H7 (cell line): ENCODE results near the gene STX8. TPM values are rescaled to one million over a fixed set of nuclear protein-coding genes. Genes with fewer than 3 reads are reported as not detected.
"Not testable (repeated sequence)": the region's sequence is repeated elsewhere in the genome, so short reads cannot be mapped to it uniquely, and the experiment has no call there.

Experiments used
- DNase-seq: peaks from one replicate; pipeline ENCODE4 v3.0.0; 2012
- H3K27me3 ChIP-seq: 2 replicates; pipeline ENCODE4 v1.6.0; 2011; ENCODE audit warnings: mild to moderate bottlenecking, low read length; ENCODE audit not compliant: control insufficient read depth, insufficient read depth
- H3K36me3 ChIP-seq: replicated peaks from 2 replicates; pipeline ENCODE4 v1.5.1; 2011; ENCODE audit warnings: low read length; ENCODE audit not compliant: control insufficient read depth, insufficient read depth
- H3K4me3 ChIP-seq: 2 replicates; pipeline ENCODE4 v1.5.1; 2011; ENCODE audit warnings: low read depth, mild to moderate bottlenecking, control low read depth, low read length, moderate library complexity; ENCODE audit not compliant: insufficient read depth
- total RNA-seq: library from RNA; depleted of rRNA; stranded (reverse); fragments of >200 nt; shearing (Covaris generic); gene quantifications from 2 replicates; pipeline ENCODE4 v1.2.3, GENCODE V29; 2014

STX8 gene
- total RNA-seq, 1 experiment from 2014 or later: 51.8 TPM

GRCh38 chr17:9571201-9571600 lies 4.4 kb downstream of the STX8 start:
- H3K4me3 ChIP-seq: no peak overlapping the region
- DNase-seq: no peak
- no peaks in the 10 kb centered on the region for H3K27me3 ChIP-seq
- no peaks in the 10 kb centered on the region for H3K36me3 ChIP-seq

GRCh38 chr17:9568957-9569588 lies 6.5 kb downstream of the STX8 start:
- Histone ChIP-seq H3K36me3 (no peaks in the 10 kb centered on the region), H3K27me3 (no peaks in the 10 kb centered on the region), H3K4me3 (no peak overlapping the region)
- no peak for DNase-seq

- DNase-seq: no peak
Observed at GRCh38 chr17:9568004-9568403, 7.6 kb downstream of the STX8 start.

GRCh38 chr17:9566739-9567138 lies 8.9 kb downstream of the STX8 start:
- H3K27me3 ChIP-seq, H3K36me3 ChIP-seq, H3K4me3 ChIP-seq, DNase-seq: not testable (repeated sequence)

More at GRCh38 chr17:9568004-9568403, 7.6 kb downstream of the STX8 start:
- no peaks in the 10 kb centered on the region for H3K27me3 ChIP-seq
- H3K4me3 ChIP-seq: no peak overlapping the region
- H3K36me3 ChIP-seq: no peaks in the 10 kb centered on the region

GRCh38 chr17:9566067-9566466 lies 9.6 kb downstream of the STX8 start:
- Histone ChIP-seq H3K36me3 (no peaks in the 10 kb centered on the region), H3K27me3 (no peaks in the 10 kb centered on the region), H3K4me3 (no peak overlapping the region)
- DNase-seq: no peak

DNA sequence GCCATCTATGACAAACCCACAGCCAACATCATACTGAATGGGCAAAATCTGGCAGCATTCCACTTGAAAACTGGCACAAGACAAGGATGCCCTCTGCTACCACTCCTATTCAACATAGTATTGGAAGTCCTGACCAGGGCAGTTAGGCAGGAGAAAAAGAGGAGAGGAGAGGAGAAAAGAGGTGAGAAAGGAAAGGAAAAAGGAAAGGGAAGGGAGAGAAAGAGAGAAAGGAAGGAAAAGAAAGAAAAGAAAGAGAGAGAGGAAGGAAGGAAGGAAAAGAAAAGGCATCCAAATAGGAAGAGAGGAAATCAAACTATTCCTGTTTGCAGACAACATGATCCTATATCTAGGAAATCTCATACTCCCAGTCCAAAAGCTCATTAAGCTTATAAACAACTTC lies 11.5 kb downstream of the STX8 start:
- no peak for DNase-seq
- no peaks in the 10 kb centered on the region for H3K36me3 ChIP-seq
- H3K27me3 ChIP-seq: no peaks in the 10 kb centered on the region
- no peak overlapping the region for H3K4me3 ChIP-seq

GRCh38 chr17:9557857-9558256 lies 17.8 kb downstream of the STX8 start:
- no peak for DNase-seq
- no peak overlapping the region for H3K4me3 ChIP-seq
- H3K27me3 ChIP-seq: no peaks in the 10 kb centered on the region
- H3K36me3 ChIP-seq: no peaks in the 10 kb centered on the region

DNA sequence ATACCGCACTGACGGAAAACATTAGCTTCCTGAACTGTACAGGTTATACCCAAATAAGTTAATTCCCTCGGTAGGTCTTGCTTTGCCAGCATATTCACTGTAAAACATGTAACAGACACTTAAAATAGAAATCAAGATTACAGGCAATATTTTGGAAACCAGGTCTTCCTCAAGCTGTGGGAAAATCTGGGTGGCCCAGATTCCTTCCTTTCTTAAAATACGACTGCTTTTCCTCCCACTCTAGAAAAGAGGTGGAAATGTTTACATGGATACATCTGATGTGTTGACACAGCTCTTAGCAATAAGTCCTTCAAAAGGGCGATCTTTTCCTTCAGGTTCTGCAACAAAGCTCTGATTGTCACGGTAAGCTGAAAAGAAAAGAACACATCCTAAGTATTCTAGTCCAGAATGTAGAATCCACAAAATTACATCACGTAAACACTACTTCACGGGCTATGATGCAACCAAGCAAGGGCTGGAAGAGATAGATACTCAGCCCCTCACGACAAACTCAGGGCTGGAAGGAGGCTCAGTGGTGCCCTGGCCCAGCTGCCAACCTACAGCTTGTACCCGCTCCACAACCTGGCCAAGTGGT lies 18.4 kb downstream of the STX8 start:
- Histone ChIP-seq H3K36me3 (no peaks in the 10 kb centered on the region), H3K27me3 (no peaks in the 10 kb centered on the region), H3K4me3 (no peak overlapping the region)
- DNase-seq: no peak

- H3K4me3 ChIP-seq, H3K27me3 ChIP-seq, H3K36me3 ChIP-seq: not testable (repeated sequence)
- DNase-seq: peak; percentile 75
Observed at GRCh38 chr17:9554715-9555114, 20.9 kb downstream of the STX8 start.

GRCh38 chr17:9553596-9553995 lies 22.0 kb downstream of the STX8 start:
- DNase-seq: no peak
- Histone ChIP-seq H3K4me3 (no peak overlapping the region), H3K27me3 (no peaks in the 10 kb centered on the region), H3K36me3 (no peaks in the 10 kb centered on the region)

GRCh38 chr17:9553181-9553580 lies 22.4 kb downstream of the STX8 start:
- Histone ChIP-seq H3K4me3 (no peak overlapping the region), H3K36me3 (no peaks in the 10 kb centered on the region), H3K27me3 (no peaks in the 10 kb centered on the region)
- no peak for DNase-seq

DNA sequence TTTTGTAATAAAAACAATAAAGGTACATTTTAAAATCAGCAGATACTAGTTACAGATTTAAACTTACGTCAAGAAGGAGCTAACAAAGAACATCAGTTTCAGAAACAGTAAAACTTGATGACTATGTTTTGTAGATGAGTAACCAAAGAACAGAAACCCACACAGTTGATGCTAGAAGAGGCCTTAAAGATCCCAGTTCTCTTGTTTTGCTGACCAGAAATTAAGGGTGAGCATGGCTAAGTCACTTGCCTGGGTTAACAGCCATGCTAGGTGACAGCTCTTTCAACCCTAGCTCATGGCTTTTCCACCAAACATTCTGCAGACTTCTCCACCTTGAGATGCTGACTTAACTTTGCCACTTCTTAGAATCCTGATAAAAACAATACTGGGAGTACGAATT lies 26.4 kb downstream of the STX8 start:
- H3K4me3 ChIP-seq: no peak overlapping the region
- H3K36me3 ChIP-seq: no peaks in the 10 kb centered on the region
- DNase-seq: no peak
- no peaks in the 10 kb centered on the region for H3K27me3 ChIP-seq

DNA sequence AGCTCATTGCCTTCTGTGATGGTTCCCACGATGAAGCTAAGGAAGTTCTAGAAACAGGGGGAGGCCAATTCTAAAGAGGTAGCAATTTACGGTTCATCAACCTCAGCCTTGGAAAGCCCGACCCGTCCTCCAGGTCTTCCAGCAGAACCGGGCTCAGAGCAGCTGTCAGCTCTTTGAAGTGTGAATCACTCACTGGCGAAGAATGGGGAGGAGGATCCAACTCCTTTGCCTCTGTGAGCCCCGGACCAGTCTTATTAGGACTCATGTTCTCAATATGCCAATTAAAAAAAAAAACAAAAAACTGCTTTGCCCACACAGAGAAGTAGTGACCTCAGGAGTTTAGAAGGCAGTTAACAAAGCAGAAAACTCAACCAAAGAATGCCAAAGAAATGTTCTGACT lies 31.4 kb downstream of the STX8 start:
- Histone ChIP-seq H3K27me3 (no peaks in the 10 kb centered on the region), H3K4me3 (no peak overlapping the region), H3K36me3 (no peaks in the 10 kb centered on the region)
- no peak for DNase-seq

- H3K4me3 ChIP-seq: no peak overlapping the region
- no peaks in the 10 kb centered on the region for H3K36me3 ChIP-seq
- no peak for DNase-seq
- H3K27me3 ChIP-seq: no peaks in the 10 kb centered on the region
Observed at GRCh38 chr17:9541718-9542117, 33.9 kb downstream of the STX8 start.

DNA sequence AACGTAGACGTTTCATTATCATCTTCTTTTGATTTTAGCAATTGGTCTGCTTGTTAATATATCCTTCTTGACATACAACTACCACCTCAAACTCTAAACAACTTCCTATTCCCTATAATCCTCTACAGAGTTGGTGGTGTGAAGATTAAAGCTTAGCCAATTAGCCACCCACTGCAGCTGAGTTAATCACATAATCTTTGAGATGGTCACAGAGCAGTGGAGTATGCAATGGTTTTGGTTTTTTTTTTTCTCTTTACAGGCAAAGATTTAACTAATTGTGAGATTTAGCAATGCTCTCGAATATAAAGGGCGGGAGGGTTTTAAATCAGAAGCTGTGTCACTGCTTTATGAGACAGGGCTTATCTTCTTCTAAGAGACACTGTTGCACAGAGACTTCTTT lies 37.0 kb downstream of the STX8 start:
- no peak for DNase-seq
- Histone ChIP-seq H3K4me3 (no peak overlapping the region), H3K27me3 (no peaks in the 10 kb centered on the region), H3K36me3 (no peaks in the 10 kb centered on the region)
